ENCODE results near the gene MYH7.
"Not testable (repeated sequence)": the region's sequence is repeated elsewhere in the genome, so short reads cannot be mapped to it uniquely, and the experiment has no call there.

GRCh38 chr14:23386266-23386657 is 49.2 kb downstream of the MYH7 start:
- TF ChIP-seq EZH2 (IDR thresholded peaks at IDR 0.05); POLR2AphosphoS5 (IDR thresholded peaks at IDR 0.05; ENCODE audit: borderline replicate concordance, low read depth, low read length): not testable (repeated sequence)

Data from SK-N-MC (cell line).